Measurements from ENCODE around the gene FTCDNL1.

The FTCDNL1 gene

GRCh38 chr2:199742884-199743283 lies 108.1 kb downstream of the FTCDNL1 start:
- no peak for DNase-seq (ENCODE audit: low spot score)

GRCh38 chr2:199740111-199740428 lies 110.9 kb downstream of the FTCDNL1 start:
- no peak for DNase-seq (ENCODE audit: low spot score)

- peak; percentile 54 for DNase-seq (ENCODE audit: low spot score)
Measured at GRCh38 chr2:199739413-199740110, 111.4 kb downstream of the FTCDNL1 start.

- DNase-seq (ENCODE audit: low spot score): no peak
Measured at GRCh38 chr2:199738727-199739412, 112.1 kb downstream of the FTCDNL1 start.

GRCh38 chr2:199734651-199735050 lies 116.3 kb downstream of the FTCDNL1 start:
- DNase-seq (ENCODE audit: low spot score): no peak

- no peak for DNase-seq (ENCODE audit: low spot score)
Measured at GRCh38 chr2:199734011-199734410, 117.0 kb downstream of the FTCDNL1 start.

GRCh38 chr2:199727801-199728200 lies 123.2 kb downstream of the FTCDNL1 start:
- DNase-seq (ENCODE audit: low spot score): no peak

- no peak for DNase-seq (ENCODE audit: low spot score)
Measured at GRCh38 chr2:199727306-199727705, 123.7 kb downstream of the FTCDNL1 start.

GRCh38 chr2:199718074-199718473 lies 132.9 kb downstream of the FTCDNL1 start:
- no peak for DNase-seq (ENCODE audit: low spot score)

- no peak for DNase-seq (ENCODE audit: low spot score)
Measured at GRCh38 chr2:199717587-199717907, 133.4 kb downstream of the FTCDNL1 start.

GRCh38 chr2:199716807-199717586 lies 134.0 kb downstream of the FTCDNL1 start:
- no peak for DNase-seq (ENCODE audit: low spot score)

GRCh38 chr2:199713746-199714145 lies 137.2 kb downstream of the FTCDNL1 start:
- no peak for DNase-seq (ENCODE audit: low spot score)

- DNase-seq (ENCODE audit: low spot score): no peak
Measured at GRCh38 chr2:199710551-199710950, 140.4 kb downstream of the FTCDNL1 start.
